Ishikawa (cell line): ENCODE measurements around the gene FAH.

Experiments
- CEBPB ChIP-seq: IDR thresholded peaks from 2 replicates; pipeline ENCODE4 v1.6.1; 2012
- CREB1 ChIP-seq: IDR thresholded peaks from 2 replicates; pipeline ENCODE4 v1.6.1; 2012; ENCODE audit warnings: low read depth
- EGR1 ChIP-seq: IDR thresholded peaks from 2 replicates; pipeline ENCODE4 v1.6.1; 2012
- EP300 ChIP-seq: IDR thresholded peaks from 2 replicates; pipeline ENCODE4 v1.6.1; 2012; ENCODE audit warnings: borderline replicate concordance
- FOXM1 ChIP-seq: IDR thresholded peaks from 2 replicates; pipeline ENCODE4 v1.6.1; 2012; ENCODE audit warnings: low read depth, borderline replicate concordance
- NFIC ChIP-seq: IDR thresholded peaks from 2 replicates; pipeline ENCODE4 v1.6.1; 2012
- RAD21 ChIP-seq: IDR thresholded peaks from 2 replicates; pipeline ENCODE4 v1.6.1; 2012; ENCODE audit warnings: low read depth
- TAF1 ChIP-seq: IDR thresholded peaks from 2 replicates; pipeline ENCODE4 v1.6.1; 2012; ENCODE audit warnings: low read depth, mild to moderate bottlenecking
- TCF12 ChIP-seq: IDR thresholded peaks from 2 replicates; pipeline ENCODE4 v1.6.1; 2012; ENCODE audit warnings: low read depth
- TEAD4 ChIP-seq: IDR thresholded peaks from 2 replicates; pipeline ENCODE4 v1.6.1; 2012
- YY1 ChIP-seq: IDR thresholded peaks from 2 replicates; pipeline ENCODE4 v1.6.1; 2012; ENCODE audit warnings: low read depth
- ZBTB7A ChIP-seq: IDR thresholded peaks from 2 replicates; pipeline ENCODE4 v1.6.1; 2012; ENCODE audit warnings: low read depth
- TF ChIP-seq, protein P1 (sequence below): IDR thresholded peaks from 2 replicates; pipeline ENCODE4 v1.6.1; 2012
- TF ChIP-seq, protein P2 (sequence below): IDR thresholded peaks from 2 replicates; pipeline ENCODE4 v1.6.1; 2012; ENCODE audit warnings: low read depth, mild to moderate bottlenecking
- TF ChIP-seq, protein P3 (sequence below): IDR thresholded peaks from 2 replicates; pipeline ENCODE4 v1.6.1; 2012

FAH gene

DNA sequence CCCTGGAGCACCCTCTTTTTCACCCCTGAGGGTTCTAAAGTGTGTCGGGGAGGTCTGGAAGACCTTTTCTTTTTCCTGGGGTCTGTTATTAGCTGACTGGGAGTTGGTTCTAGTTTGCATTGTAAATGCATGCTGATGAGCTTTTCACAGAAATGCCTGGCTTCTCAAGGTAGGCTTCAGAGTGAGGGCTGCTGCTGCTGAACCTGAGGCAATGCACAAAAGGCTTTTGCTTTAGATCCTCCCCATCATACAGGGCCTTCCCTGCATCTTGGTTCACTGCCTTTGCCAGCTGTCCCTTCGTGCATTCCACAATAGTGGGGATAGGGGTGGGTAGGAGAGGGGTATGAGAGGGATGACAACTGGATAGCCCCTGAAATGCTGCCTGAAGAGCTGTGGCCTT lies 46.6 kb downstream of the FAH start:
- TF ChIP-seq NFIC (no peak), RAD21 (no peak), TAF1 (no peak), YY1 (no peak)
- TF ChIP-seq, protein P1, sequence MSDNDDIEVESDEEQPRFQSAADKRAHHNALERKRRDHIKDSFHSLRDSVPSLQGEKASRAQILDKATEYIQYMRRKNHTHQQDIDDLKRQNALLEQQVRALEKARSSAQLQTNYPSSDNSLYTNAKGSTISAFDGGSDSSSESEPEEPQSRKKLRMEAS: no peak

DNA sequence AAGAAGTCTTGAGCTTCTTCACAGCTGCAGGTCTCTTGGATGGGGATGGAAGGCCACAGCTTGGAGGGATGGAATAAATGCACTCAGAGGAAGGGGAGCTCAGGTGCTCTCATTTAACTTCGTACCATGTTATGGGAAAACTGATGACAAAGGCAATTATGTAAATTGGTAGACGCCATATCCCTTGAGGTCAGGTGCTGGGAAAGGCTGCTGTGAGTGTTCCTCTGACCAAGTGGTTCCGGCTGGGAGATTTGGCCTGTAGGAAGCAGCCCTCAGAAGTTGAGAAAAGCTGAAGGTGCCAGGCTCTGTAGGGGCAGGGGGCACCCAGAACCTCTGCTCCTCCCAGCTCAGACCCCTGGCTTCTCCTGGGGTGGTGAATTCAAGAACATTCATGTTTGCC lies 47.1 kb downstream of the FAH start:
- TF ChIP-seq NFIC (no peak), RAD21 (no peak), TAF1 (no peak), CEBPB (no peak), ZBTB7A (no peak), EGR1 (no peak), TEAD4 (no peak), TCF12 (no peak), CREB1 (no peak), YY1 (no peak), EP300 (no peak), FOXM1 (no peak)
- TF ChIP-seq, protein P2, sequence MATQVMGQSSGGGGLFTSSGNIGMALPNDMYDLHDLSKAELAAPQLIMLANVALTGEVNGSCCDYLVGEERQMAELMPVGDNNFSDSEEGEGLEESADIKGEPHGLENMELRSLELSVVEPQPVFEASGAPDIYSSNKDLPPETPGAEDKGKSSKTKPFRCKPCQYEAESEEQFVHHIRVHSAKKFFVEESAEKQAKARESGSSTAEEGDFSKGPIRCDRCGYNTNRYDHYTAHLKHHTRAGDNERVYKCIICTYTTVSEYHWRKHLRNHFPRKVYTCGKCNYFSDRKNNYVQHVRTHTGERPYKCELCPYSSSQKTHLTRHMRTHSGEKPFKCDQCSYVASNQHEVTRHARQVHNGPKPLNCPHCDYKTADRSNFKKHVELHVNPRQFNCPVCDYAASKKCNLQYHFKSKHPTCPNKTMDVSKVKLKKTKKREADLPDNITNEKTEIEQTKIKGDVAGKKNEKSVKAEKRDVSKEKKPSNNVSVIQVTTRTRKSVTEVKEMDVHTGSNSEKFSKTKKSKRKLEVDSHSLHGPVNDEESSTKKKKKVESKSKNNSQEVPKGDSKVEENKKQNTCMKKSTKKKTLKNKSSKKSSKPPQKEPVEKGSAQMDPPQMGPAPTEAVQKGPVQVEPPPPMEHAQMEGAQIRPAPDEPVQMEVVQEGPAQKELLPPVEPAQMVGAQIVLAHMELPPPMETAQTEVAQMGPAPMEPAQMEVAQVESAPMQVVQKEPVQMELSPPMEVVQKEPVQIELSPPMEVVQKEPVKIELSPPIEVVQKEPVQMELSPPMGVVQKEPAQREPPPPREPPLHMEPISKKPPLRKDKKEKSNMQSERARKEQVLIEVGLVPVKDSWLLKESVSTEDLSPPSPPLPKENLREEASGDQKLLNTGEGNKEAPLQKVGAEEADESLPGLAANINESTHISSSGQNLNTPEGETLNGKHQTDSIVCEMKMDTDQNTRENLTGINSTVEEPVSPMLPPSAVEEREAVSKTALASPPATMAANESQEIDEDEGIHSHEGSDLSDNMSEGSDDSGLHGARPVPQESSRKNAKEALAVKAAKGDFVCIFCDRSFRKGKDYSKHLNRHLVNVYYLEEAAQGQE: no peak
- TF ChIP-seq, protein P1: no peak

DNA sequence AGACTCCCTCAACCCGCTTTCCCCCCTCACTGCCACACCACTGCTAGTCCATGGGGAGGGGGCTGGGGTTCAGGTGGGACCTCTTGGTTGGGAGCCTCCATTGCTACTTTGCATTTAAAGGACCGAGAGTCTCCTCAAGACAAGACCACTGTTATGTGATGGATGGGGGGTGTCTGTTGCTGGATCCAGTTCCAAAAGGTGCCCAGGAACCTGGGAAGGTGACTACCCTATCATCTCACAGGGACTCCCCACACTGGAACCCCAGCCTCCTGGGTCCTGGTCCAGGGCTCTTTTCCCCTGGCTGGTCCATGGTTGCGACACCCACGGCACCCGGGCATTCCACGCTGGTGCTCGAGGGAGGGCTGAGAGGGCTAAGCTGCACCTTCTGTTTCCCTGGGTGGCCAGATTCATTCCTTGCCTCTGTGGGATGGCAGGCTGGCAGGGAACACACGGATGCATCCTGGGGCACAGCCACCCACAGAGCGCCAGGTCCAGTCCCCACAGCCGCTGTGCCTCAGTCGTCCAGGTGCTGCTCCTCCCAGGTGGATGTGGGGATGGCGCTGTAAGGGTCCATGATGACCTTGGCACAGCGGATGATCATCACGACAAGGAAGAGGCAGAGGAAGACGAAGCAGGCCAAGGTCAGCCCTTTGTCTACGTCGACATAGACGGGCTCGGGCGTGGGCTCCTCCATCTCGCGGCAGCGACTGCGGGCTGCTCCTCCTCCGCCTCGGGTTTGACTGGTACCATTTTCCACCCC lies 48.6 kb downstream of the FAH start:
- TF ChIP-seq CREB1 (no peak), EGR1 (no peak), NFIC (no peak), YY1 (no peak), RAD21 (no peak), TEAD4 (no peak), ZBTB7A (no peak), FOXM1 (no peak), TAF1 (no peak), EP300 (no peak), TCF12 (no peak), CEBPB (no peak)
- TF ChIP-seq, protein P1: no peak
- TF ChIP-seq, protein P3, sequence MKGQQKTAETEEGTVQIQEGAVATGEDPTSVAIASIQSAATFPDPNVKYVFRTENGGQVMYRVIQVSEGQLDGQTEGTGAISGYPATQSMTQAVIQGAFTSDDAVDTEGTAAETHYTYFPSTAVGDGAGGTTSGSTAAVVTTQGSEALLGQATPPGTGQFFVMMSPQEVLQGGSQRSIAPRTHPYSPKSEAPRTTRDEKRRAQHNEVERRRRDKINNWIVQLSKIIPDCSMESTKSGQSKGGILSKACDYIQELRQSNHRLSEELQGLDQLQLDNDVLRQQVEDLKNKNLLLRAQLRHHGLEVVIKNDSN: no peak
- TF ChIP-seq, protein P2: no peak

DNA sequence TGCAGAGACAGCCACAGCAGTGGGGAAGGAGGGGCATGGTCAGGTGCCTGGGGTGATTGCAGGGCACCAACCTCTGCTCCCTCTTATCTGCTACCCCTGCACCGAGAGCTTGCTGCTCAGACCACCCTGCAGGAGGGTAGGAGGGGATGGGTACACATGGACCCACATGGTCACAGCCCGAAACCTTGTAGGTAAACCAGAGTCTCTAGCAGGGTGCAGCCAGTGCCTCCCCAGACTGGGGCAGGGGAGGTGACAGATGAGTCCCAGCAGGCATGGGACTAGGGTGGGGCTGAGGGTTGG lies 49.2 kb downstream of the FAH start:
- TF ChIP-seq FOXM1 (no peak), TAF1 (no peak), TEAD4 (no peak), CREB1 (no peak), YY1 (no peak), RAD21 (no peak), EP300 (no peak), ZBTB7A (no peak), CEBPB (no peak), TCF12 (no peak), EGR1 (no peak), NFIC (no peak)
- TF ChIP-seq, protein P1: no peak
- TF ChIP-seq, protein P3: no peak
- TF ChIP-seq, protein P2: no peak
